Stimulated activated CD4-positive, alpha-beta T cell treated with anti-CD3 and anti-CD28 coated beads, Interleukin-2, amount 100 ng/mL, for 4 hours (primary cell): ENCODE results near the gene CREBBP.

Source experiments
- DNase-seq: peaks from one replicate; pipeline ENCODE4 v3.0.0-alpha.2; 2020; ENCODE audit warnings: low read depth

Gene CREBBP

GRCh38 chr16:3767333-3767986 lies 113.1 kb downstream of the CREBBP start:
- DNase-seq: no peak

GRCh38 chr16:3766177-3766576 lies 114.3 kb downstream of the CREBBP start:
- DNase-seq: no peak

GRCh38 chr16:3764409-3764808 lies 116.1 kb downstream of the CREBBP start:
- no peak for DNase-seq

- no peak for DNase-seq
These were observed 118.3 kb downstream of the CREBBP start for GRCh38 chr16:3762107-3762750.

- no peak for DNase-seq
These were observed 119.0 kb downstream of the CREBBP start for GRCh38 chr16:3761375-3762106.

- DNase-seq: no peak
These were observed 120.0 kb downstream of the CREBBP start for GRCh38 chr16:3760518-3760917.

- DNase-seq: no peak
These were observed 120.8 kb downstream of the CREBBP start for GRCh38 chr16:3759736-3760135.

- DNase-seq: no peak
These were observed 124.4 kb downstream of the CREBBP start for GRCh38 chr16:3756113-3756512.

- no peak for DNase-seq
These were observed 125.3 kb downstream of the CREBBP start for GRCh38 chr16:3755249-3755648.

GRCh38 chr16:3754772-3755171 lies 125.7 kb downstream of the CREBBP start:
- DNase-seq: no peak

GRCh38 chr16:3754081-3754703 lies 126.3 kb downstream of the CREBBP start:
- no peak for DNase-seq

- DNase-seq: no peak
These were observed 127.5 kb downstream of the CREBBP start for GRCh38 chr16:3752984-3753383.

GRCh38 chr16:3751878-3752277 lies 128.6 kb downstream of the CREBBP start:
- no peak for DNase-seq

GRCh38 chr16:3748307-3748706 lies 132.2 kb downstream of the CREBBP start:
- DNase-seq: no peak

- no peak for DNase-seq
These were observed 134.7 kb downstream of the CREBBP start for GRCh38 chr16:3745751-3746355.

GRCh38 chr16:3744018-3744417 lies 136.5 kb downstream of the CREBBP start:
- DNase-seq: no peak

- no peak for DNase-seq
These were observed 139.6 kb downstream of the CREBBP start for GRCh38 chr16:3740934-3741333.

GRCh38 chr16:3740186-3740585 lies 140.3 kb downstream of the CREBBP start:
- DNase-seq: no peak

GRCh38 chr16:3739636-3740035 lies 140.9 kb downstream of the CREBBP start:
- no peak for DNase-seq

- no peak for DNase-seq
These were observed 142.0 kb downstream of the CREBBP start for GRCh38 chr16:3738541-3738940.

GRCh38 chr16:3738128-3738527 lies 142.4 kb downstream of the CREBBP start:
- no peak for DNase-seq

- no peak for DNase-seq
These were observed 143.3 kb downstream of the CREBBP start for GRCh38 chr16:3737181-3737580.
